HEK293T (cell line): ENCODE data around the gene KRT27.

Experiments used
- BHLHE40 ChIP-seq: fragments of 450-650 bp; IDR thresholded peaks from 2 replicates; pipeline ENCODE4 v1.6.1; 2016; ENCODE audit warnings: mild to moderate bottlenecking, moderate library complexity, borderline replicate concordance
- FOXA1 ChIP-seq: fragments of 450-650 bp; IDR thresholded peaks from 2 replicates; pipeline ENCODE4 v1.6.1; 2016; ENCODE audit warnings: mild to moderate bottlenecking

- TF ChIP-seq FOXA1 (no peak), BHLHE40 (no peak)
Observed at GRCh38 chr17:40820228-40820838, 38.0 kb upstream of the KRT27 start.
